Measurements from ENCODE around the gene ZDBF2. TPM values are rescaled to one million over a fixed set of nuclear protein-coding genes. Genes with fewer than 3 reads are reported as not detected.

ZDBF2 gene
- total and polyA plus RNA-seq, 9 donors: 5.5 to 15.4 (median 9.5) TPM

- Histone ChIP-seq H3K27me3 (ENCODE audit: control insufficient read depth, insufficient read depth, low read length) (no peaks in the 10 kb centered on the region), H3K36me3 (ENCODE audit: control insufficient read depth, insufficient read depth, low read length) (no peaks in the 10 kb centered on the region), H3K4me3 (ENCODE audit: low read length) (no peak overlapping the region), H3K27ac (ENCODE audit: low read length) (no peak overlapping the region), H3K9me3 (replicated peaks; ENCODE audit: control insufficient read depth, low read depth, low read length) (peaks cover 11% of the 10 kb centered on the region), H3K4me1 (ENCODE audit: control insufficient read depth, insufficient read depth, low read length) (no peaks in the 10 kb centered on the region)
- no CpG with 5 or more reads among the region's 3 CpGs for WGBS (ENCODE audit: insufficient coverage)
- no peak for DNase-seq
These were observed 48.6 kb downstream of the ZDBF2 start for GRCh38 chr2:206323033-206323432.

GRCh38 chr2:206323486-206323885 lies 49.0 kb downstream of the ZDBF2 start:
- H3K27me3 ChIP-seq (ENCODE audit: control insufficient read depth, insufficient read depth, low read length): no peaks in the 10 kb centered on the region
- H3K36me3 ChIP-seq (ENCODE audit: control insufficient read depth, insufficient read depth, low read length): no peaks in the 10 kb centered on the region
- WGBS (ENCODE audit: insufficient coverage): 63% methylated on average over 1 of the region's 4 CpGs
- no peak overlapping the region for H3K4me3 ChIP-seq (ENCODE audit: low read length)
- H3K4me1 ChIP-seq (ENCODE audit: control insufficient read depth, insufficient read depth, low read length): no peaks in the 10 kb centered on the region
- no peak overlapping the region for H3K27ac ChIP-seq (ENCODE audit: low read length)
- peaks cover 11% of the 10 kb centered on the region for H3K9me3 ChIP-seq (replicated peaks; ENCODE audit: control insufficient read depth, low read depth, low read length)
- DNase-seq: no peak

DNA sequence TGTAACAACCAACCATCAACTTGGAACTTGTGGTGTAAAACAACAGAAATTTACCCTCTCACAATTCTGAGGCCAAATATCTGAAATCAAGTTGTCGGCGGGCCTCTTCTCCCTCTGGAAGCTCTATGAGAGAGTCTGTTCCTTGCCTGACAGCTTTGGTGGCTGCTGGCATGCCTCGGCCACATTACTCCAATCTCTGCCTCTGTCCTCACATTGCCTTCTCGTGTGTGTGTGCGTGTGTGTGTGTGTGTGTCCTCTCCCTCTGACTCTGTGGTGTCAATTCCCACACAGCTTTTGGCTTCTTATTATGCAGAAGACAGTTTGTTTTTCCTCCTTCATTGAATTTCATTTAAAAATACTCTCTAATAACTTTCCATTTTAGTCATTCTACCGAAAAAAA lies 50.4 kb downstream of the ZDBF2 start:
- no peaks in the 10 kb centered on the region for H3K9me3 ChIP-seq (replicated peaks; ENCODE audit: control insufficient read depth, low read depth, low read length)
- DNase-seq: no peak
- peaks cover 7% of the 10 kb centered on the region for H3K4me1 ChIP-seq (ENCODE audit: control insufficient read depth, insufficient read depth, low read length)
- H3K4me3 ChIP-seq (ENCODE audit: low read length): no peak overlapping the region
- H3K27ac ChIP-seq (ENCODE audit: low read length): no peak overlapping the region
- no peaks in the 10 kb centered on the region for H3K27me3 ChIP-seq (ENCODE audit: control insufficient read depth, insufficient read depth, low read length)
- H3K36me3 ChIP-seq (ENCODE audit: control insufficient read depth, insufficient read depth, low read length): no peaks in the 10 kb centered on the region
- 86% methylated on average over 2 of the region's 6 CpGs for WGBS (ENCODE audit: insufficient coverage)

DNA sequence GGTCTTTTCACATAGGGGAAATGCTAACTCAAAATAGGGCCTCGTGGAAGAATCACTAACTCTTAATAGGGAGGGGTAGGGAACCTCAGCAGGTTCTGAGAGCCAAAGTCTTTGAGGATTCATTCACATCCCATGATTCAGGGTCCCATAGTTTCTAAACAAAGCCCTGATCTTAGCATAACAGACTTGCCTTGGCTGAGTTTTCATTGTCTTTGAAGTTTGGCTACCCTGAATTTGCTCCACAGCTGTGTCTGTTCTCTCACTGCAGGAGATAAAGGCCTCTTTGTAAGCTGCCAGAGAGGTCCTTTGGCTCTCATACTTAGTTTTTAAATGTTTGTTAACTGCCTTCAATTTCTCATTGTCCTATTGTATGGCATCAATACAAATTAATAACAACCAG lies 54.5 kb downstream of the ZDBF2 start:
- no peaks in the 10 kb centered on the region for H3K27me3 ChIP-seq (ENCODE audit: control insufficient read depth, insufficient read depth, low read length)

GRCh38 chr2:206336861-206337260 lies 62.4 kb downstream of the ZDBF2 start:
- no peak overlapping the region for H3K4me3 ChIP-seq (ENCODE audit: low read length)
- H3K27ac ChIP-seq (ENCODE audit: low read length): no peak overlapping the region
- H3K4me1 ChIP-seq (ENCODE audit: control insufficient read depth, insufficient read depth, low read length): no peaks in the 10 kb centered on the region
- DNase-seq: no peak
- no peaks in the 10 kb centered on the region for H3K9me3 ChIP-seq (replicated peaks; ENCODE audit: control insufficient read depth, low read depth, low read length)
- no peaks in the 10 kb centered on the region for H3K27me3 ChIP-seq (ENCODE audit: control insufficient read depth, insufficient read depth, low read length)
- WGBS (ENCODE audit: insufficient coverage): no CpG with 5 or more reads among the region's 2 CpGs
- no peaks in the 10 kb centered on the region for H3K36me3 ChIP-seq (ENCODE audit: control insufficient read depth, insufficient read depth, low read length)

More for the DNA sequence above, 54.5 kb downstream of the ZDBF2 start:
- Histone ChIP-seq H3K9me3 (replicated peaks; ENCODE audit: control insufficient read depth, low read depth, low read length) (no peaks in the 10 kb centered on the region), H3K27ac (ENCODE audit: low read length) (no peak overlapping the region), H3K4me1 (ENCODE audit: control insufficient read depth, insufficient read depth, low read length) (peaks cover 7% of the 10 kb centered on the region), H3K4me3 (ENCODE audit: low read length) (no peak overlapping the region), H3K36me3 (ENCODE audit: control insufficient read depth, insufficient read depth, low read length) (no peaks in the 10 kb centered on the region)
- WGBS (ENCODE audit: insufficient coverage): no CpG with 5 or more reads among the region's 1 CpG
- peak; percentile 60 for DNase-seq

GRCh38 chr2:206337956-206338355 lies 63.5 kb downstream of the ZDBF2 start:
- H3K9me3 ChIP-seq (replicated peaks; ENCODE audit: control insufficient read depth, low read depth, low read length): no peaks in the 10 kb centered on the region
- H3K27me3 ChIP-seq (ENCODE audit: control insufficient read depth, insufficient read depth, low read length): no peaks in the 10 kb centered on the region
- H3K27ac ChIP-seq (ENCODE audit: low read length): no peak overlapping the region
- no peaks in the 10 kb centered on the region for H3K4me1 ChIP-seq (ENCODE audit: control insufficient read depth, insufficient read depth, low read length)
- DNase-seq: no peak
- H3K36me3 ChIP-seq (ENCODE audit: control insufficient read depth, insufficient read depth, low read length): no peaks in the 10 kb centered on the region
- H3K4me3 ChIP-seq (ENCODE audit: low read length): no peak overlapping the region
- no CpG with 5 or more reads among the region's 1 CpG for WGBS (ENCODE audit: insufficient coverage)

DNA sequence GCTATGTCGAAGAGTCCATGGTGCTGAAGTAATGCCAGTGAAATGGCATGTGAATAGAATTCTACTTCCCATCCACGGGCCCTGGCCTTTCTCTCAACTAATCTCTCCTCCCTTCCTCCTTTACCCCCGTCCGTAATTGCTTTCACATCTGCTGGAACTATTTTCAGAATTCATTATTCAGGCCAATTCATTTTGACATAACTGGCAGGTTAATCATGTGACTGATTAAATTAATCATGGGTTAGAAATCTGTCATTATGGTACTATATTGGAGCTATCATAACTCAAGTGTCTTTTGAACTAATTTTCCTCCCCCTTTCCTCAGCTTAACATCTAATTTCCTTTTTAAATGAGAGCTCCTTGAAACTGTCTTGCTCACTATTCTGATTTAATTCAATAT lies 66.9 kb downstream of the ZDBF2 start:
- no peaks in the 10 kb centered on the region for H3K36me3 ChIP-seq (ENCODE audit: control insufficient read depth, insufficient read depth, low read length)
- no peak for DNase-seq
- H3K4me3 ChIP-seq (ENCODE audit: low read length): no peak overlapping the region
- no CpG with 5 or more reads among the region's 4 CpGs for WGBS (ENCODE audit: insufficient coverage)
- H3K4me1 ChIP-seq (ENCODE audit: control insufficient read depth, insufficient read depth, low read length): no peaks in the 10 kb centered on the region
- H3K9me3 ChIP-seq (replicated peaks; ENCODE audit: control insufficient read depth, low read depth, low read length): no peaks in the 10 kb centered on the region
- no peaks in the 10 kb centered on the region for H3K27me3 ChIP-seq (ENCODE audit: control insufficient read depth, insufficient read depth, low read length)
- H3K27ac ChIP-seq (ENCODE audit: low read length): no peak overlapping the region

GRCh38 chr2:206343144-206343543 lies 68.7 kb downstream of the ZDBF2 start:
- WGBS (ENCODE audit: insufficient coverage): no CpG with 5 or more reads among the region's 4 CpGs
- no peaks in the 10 kb centered on the region for H3K36me3 ChIP-seq (ENCODE audit: control insufficient read depth, insufficient read depth, low read length)
- no peak overlapping the region for H3K4me3 ChIP-seq (ENCODE audit: low read length)
- no peaks in the 10 kb centered on the region for H3K27me3 ChIP-seq (ENCODE audit: control insufficient read depth, insufficient read depth, low read length)
- H3K4me1 ChIP-seq (ENCODE audit: control insufficient read depth, insufficient read depth, low read length): no peaks in the 10 kb centered on the region
- no peaks in the 10 kb centered on the region for H3K9me3 ChIP-seq (replicated peaks; ENCODE audit: control insufficient read depth, low read depth, low read length)
- DNase-seq: no peak
- no peak overlapping the region for H3K27ac ChIP-seq (ENCODE audit: low read length)

GRCh38 chr2:206343816-206344215 lies 69.4 kb downstream of the ZDBF2 start:
- no peaks in the 10 kb centered on the region for H3K4me1 ChIP-seq (ENCODE audit: control insufficient read depth, insufficient read depth, low read length)
- H3K27me3 ChIP-seq (ENCODE audit: control insufficient read depth, insufficient read depth, low read length): no peaks in the 10 kb centered on the region
- H3K9me3 ChIP-seq (replicated peaks; ENCODE audit: control insufficient read depth, low read depth, low read length): no peaks in the 10 kb centered on the region
- H3K36me3 ChIP-seq (ENCODE audit: control insufficient read depth, insufficient read depth, low read length): no peaks in the 10 kb centered on the region
- no peak for DNase-seq
- H3K4me3 ChIP-seq (ENCODE audit: low read length): no peak overlapping the region
- H3K27ac ChIP-seq (ENCODE audit: low read length): no peak overlapping the region
- WGBS (ENCODE audit: insufficient coverage): no CpG with 5 or more reads among the region's 1 CpG

- H3K4me3 ChIP-seq (ENCODE audit: low read length): no peak overlapping the region
- WGBS (ENCODE audit: insufficient coverage): no CpG with 5 or more reads among the region's 3 CpGs
These were observed 71.1 kb downstream of the ZDBF2 start for GRCh38 chr2:206345606-206346005.

GRCh38 chr2:206349375-206349774 lies 74.9 kb downstream of the ZDBF2 start:
- H3K27me3 ChIP-seq (ENCODE audit: control insufficient read depth, insufficient read depth, low read length): no peaks in the 10 kb centered on the region
- H3K4me3 ChIP-seq (ENCODE audit: low read length): no peak overlapping the region
- no peaks in the 10 kb centered on the region for H3K36me3 ChIP-seq (ENCODE audit: control insufficient read depth, insufficient read depth, low read length)
- 40% methylated on average over 1 of the region's 3 CpGs for WGBS (ENCODE audit: insufficient coverage)
- no peaks in the 10 kb centered on the region for H3K9me3 ChIP-seq (replicated peaks; ENCODE audit: control insufficient read depth, low read depth, low read length)
- no peak overlapping the region for H3K27ac ChIP-seq (ENCODE audit: low read length)
- no peak for DNase-seq
- H3K4me1 ChIP-seq (ENCODE audit: control insufficient read depth, insufficient read depth, low read length): no peaks in the 10 kb centered on the region

More at GRCh38 chr2:206345606-206346005, 71.1 kb downstream of the ZDBF2 start:
- Histone ChIP-seq H3K27ac (ENCODE audit: low read length) (no peak overlapping the region), H3K9me3 (replicated peaks; ENCODE audit: control insufficient read depth, low read depth, low read length) (no peaks in the 10 kb centered on the region), H3K27me3 (ENCODE audit: control insufficient read depth, insufficient read depth, low read length) (no peaks in the 10 kb centered on the region), H3K4me1 (ENCODE audit: control insufficient read depth, insufficient read depth, low read length) (no peaks in the 10 kb centered on the region), H3K36me3 (ENCODE audit: control insufficient read depth, insufficient read depth, low read length) (no peaks in the 10 kb centered on the region)
- DNase-seq: no peak

All from muscle of leg (tissue), 11 donors.